ENCODE measurements around the gene SLIT3.

- TF ChIP-seq CTCF (IDR thresholded peaks at IDR 0.05; ENCODE audit: insufficient read depth, low read length, poor library complexity, severe bottlenecking) (no peak), EZH2phosphoT487 (conservative IDR thresholded peaks at IDR 0.05; ENCODE audit: low read length) (no peak)
Measured at GRCh38 chr5:168883991-168884390, 416.9 kb downstream of the SLIT3 start.

Measured in SU-DHL-6 (cell line).